ENCODE measurements around the gene PPP1R7.

DNA sequence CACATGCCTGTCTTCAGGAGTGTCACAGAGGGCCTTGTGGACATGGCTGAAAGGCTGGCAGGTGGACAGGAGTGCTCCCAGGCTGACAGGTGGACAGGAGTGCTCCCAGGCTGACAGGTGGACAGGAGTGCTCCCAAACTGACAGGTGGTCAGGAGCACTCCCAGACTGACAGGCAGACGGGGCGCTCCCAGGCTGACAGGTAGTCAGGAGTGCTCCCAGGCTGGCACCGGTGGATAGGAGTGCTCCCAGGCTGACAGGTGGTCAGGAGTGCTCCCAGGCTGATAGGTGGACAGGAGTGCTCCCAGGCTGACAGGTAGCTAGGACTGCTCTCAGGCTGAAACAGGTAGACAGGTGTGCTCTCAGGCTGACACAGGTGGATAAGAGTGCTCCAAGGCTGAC is 54.8 kb downstream of the PPP1R7 start:
- TF ChIP-seq EZH2 (IDR thresholded peaks at IDR 0.05; ENCODE audit: borderline replicate concordance, low read depth, low read length) (no peak), SRF (CRISPR knock-in tag; IDR thresholded peaks at IDR 0.05) (no peak), FOXA3 (CRISPR knock-in tag; conservative IDR thresholded peaks at IDR 0.05 in 1 of 2, IDR thresholded peaks at IDR 0.05 in 1 of 2) (no peak), SP2 (IDR thresholded peaks at IDR 0.05; ENCODE audit: extremely low read depth, low read depth, low read length, poor library complexity, severe bottlenecking) (no peak), YY1 (IDR thresholded peaks at IDR 0.05; ENCODE audit: borderline replicate concordance in 1 of 3, control insufficient read depth in 1 of 3, extremely low read depth in 1 of 3, insufficient read depth in 3 of 3, insufficient read length in 1 of 3, insufficient replicate concordance in 2 of 3, low read depth in 1 of 3, low read length in 2 of 3) (no peak), CHD4 (IDR thresholded peaks at IDR 0.05; ENCODE audit: insufficient read depth, insufficient replicate concordance, low read depth, low read length, poor library complexity, severe bottlenecking) (no peak), FIP1L1 (IDR thresholded peaks at IDR 0.05; ENCODE audit: low read depth, low read length, poor library complexity, severe bottlenecking) (no peak)
- TF ChIP-seq, protein P1, sequence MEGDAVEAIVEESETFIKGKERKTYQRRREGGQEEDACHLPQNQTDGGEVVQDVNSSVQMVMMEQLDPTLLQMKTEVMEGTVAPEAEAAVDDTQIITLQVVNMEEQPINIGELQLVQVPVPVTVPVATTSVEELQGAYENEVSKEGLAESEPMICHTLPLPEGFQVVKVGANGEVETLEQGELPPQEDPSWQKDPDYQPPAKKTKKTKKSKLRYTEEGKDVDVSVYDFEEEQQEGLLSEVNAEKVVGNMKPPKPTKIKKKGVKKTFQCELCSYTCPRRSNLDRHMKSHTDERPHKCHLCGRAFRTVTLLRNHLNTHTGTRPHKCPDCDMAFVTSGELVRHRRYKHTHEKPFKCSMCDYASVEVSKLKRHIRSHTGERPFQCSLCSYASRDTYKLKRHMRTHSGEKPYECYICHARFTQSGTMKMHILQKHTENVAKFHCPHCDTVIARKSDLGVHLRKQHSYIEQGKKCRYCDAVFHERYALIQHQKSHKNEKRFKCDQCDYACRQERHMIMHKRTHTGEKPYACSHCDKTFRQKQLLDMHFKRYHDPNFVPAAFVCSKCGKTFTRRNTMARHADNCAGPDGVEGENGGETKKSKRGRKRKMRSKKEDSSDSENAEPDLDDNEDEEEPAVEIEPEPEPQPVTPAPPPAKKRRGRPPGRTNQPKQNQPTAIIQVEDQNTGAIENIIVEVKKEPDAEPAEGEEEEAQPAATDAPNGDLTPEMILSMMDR (IDR thresholded peaks at IDR 0.05 in 2 of 3, conservative IDR thresholded peaks at IDR 0.05 in 1 of 3; ENCODE audit: insufficient read depth in 2 of 3, low read depth in 1 of 3, low read length in 3 of 3): no peak
- TF ChIP-seq, protein P2, sequence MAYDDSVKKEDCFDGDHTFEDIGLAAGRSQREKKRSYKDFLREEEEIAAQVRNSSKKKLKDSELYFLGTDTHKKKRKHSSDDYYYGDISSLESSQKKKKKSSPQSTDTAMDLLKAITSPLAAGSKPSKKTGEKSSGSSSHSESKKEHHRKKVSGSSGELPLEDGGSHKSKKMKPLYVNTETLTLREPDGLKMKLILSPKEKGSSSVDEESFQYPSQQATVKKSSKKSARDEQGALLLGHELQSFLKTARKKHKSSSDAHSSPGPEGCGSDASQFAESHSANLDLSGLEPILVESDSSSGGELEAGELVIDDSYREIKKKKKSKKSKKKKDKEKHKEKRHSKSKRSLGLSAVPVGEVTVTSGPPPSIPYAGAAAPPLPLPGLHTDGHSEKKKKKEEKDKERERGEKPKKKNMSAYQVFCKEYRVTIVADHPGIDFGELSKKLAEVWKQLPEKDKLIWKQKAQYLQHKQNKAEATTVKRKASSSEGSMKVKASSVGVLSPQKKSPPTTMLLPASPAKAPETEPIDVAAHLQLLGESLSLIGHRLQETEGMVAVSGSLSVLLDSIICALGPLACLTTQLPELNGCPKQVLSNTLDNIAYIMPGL (CRISPR knock-in tag; IDR thresholded peaks at IDR 0.05): no peak
- TF ChIP-seq, protein P3, sequence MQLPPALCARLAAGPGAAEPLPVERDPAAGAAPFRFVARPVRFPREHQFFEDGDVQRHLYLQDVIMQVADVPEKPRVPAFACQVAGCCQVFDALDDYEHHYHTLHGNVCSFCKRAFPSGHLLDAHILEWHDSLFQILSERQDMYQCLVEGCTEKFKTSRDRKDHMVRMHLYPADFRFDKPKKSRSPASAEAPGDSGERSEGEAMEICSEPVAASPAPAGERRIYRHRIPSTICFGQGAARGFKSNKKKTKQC (CRISPR knock-in tag; IDR thresholded peaks at IDR 0.05): no peak
- TF ChIP-seq, protein P4, sequence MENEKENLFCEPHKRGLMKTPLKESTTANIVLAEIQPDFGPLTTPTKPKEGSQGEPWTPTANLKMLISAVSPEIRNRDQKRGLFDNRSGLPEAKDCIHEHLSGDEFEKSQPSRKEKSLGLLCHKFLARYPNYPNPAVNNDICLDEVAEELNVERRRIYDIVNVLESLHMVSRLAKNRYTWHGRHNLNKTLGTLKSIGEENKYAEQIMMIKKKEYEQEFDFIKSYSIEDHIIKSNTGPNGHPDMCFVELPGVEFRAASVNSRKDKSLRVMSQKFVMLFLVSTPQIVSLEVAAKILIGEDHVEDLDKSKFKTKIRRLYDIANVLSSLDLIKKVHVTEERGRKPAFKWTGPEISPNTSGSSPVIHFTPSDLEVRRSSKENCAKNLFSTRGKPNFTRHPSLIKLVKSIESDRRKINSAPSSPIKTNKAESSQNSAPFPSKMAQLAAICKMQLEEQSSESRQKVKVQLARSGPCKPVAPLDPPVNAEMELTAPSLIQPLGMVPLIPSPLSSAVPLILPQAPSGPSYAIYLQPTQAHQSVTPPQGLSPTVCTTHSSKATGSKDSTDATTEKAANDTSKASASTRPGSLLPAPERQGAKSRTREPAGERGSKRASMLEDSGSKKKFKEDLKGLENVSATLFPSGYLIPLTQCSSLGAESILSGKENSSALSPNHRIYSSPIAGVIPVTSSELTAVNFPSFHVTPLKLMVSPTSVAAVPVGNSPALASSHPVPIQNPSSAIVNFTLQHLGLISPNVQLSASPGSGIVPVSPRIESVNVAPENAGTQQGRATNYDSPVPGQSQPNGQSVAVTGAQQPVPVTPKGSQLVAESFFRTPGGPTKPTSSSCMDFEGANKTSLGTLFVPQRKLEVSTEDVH (IDR thresholded peaks at IDR 0.05; ENCODE audit: low read depth, partially characterized antibody): no peak

Data from K562 (cell line).